ENCODE data around the gene SAA4. TPM values are rescaled to one million over a fixed set of nuclear protein-coding genes. Genes with fewer than 3 reads are reported as not detected.
"Not testable (repeated sequence)": the region's sequence is repeated elsewhere in the genome, so short reads cannot be mapped to it uniquely, and the experiment has no call there.

Gene SAA4
- total RNA-seq, 4 donors from 2014 or later, result 0.74 to 3.2 TPM; not detected in 2

- no peak for ATAC-seq (ENCODE audit: low FRiP score)
- DNase-seq (ENCODE audit: low spot score), result no peak
- TF ChIP-seq CTCF (IDR thresholded peaks at IDR 0.05), result no peak
These were observed 22.7 kb upstream of the SAA4 start for GRCh38 chr11:18259259-18259658.

GRCh38 chr11:18254781-18255361 lies 18.3 kb upstream of the SAA4 start:
- DNase-seq (ENCODE audit: low spot score) (no peak), ATAC-seq (ENCODE audit: low FRiP score) (no peak)
- no peak for TF ChIP-seq CTCF (IDR thresholded peaks at IDR 0.05)

- TF ChIP-seq CTCF (IDR thresholded peaks at IDR 0.05), result no peak
- no peak for DNase-seq (ENCODE audit: low spot score)
- no peak for ATAC-seq (ENCODE audit: low FRiP score)
These were observed 17.3 kb upstream of the SAA4 start for GRCh38 chr11:18253778-18254338.

GRCh38 chr11:18253233-18253632 lies 16.6 kb upstream of the SAA4 start:
- no peak for ATAC-seq (ENCODE audit: low FRiP score)
- no peak for TF ChIP-seq CTCF (IDR thresholded peaks at IDR 0.05)
- no peak for DNase-seq (ENCODE audit: low spot score)

GRCh38 chr11:18248561-18248960 lies 12.0 kb upstream of the SAA4 start, which contains the start of gene SAA2:
TSS of gene SAA2 (minus strand) at chr11:18248668. CDS start at chr11:18248011, 657 bp downstream.
- no peak for TF ChIP-seq CTCF (IDR thresholded peaks at IDR 0.05)
- ATAC-seq (ENCODE audit: low FRiP score), result no peak
- no peak for DNase-seq (ENCODE audit: low spot score)

- DNase-seq (ENCODE audit: low spot score); ATAC-seq (ENCODE audit: low FRiP score): not testable (repeated sequence)
These were observed 10.6 kb upstream of the SAA4 start for GRCh38 chr11:18247191-18247581.

GRCh38 chr11:18246379-18247190 lies 10.0 kb upstream of the SAA4 start:
- not testable (repeated sequence) for DNase-seq (ENCODE audit: low spot score)
- ATAC-seq (ENCODE audit: low FRiP score), result peak; percentile 32

GRCh38 chr11:18245396-18245795 lies 8.8 kb upstream of the SAA4 start:
- no peak for TF ChIP-seq CTCF (IDR thresholded peaks at IDR 0.05)
- DNase-seq (ENCODE audit: low spot score) (no peak), ATAC-seq (ENCODE audit: low FRiP score) (peak; percentile 57)
